ENCODE results near the gene TMEM266.

TMEM266 gene

DNA sequence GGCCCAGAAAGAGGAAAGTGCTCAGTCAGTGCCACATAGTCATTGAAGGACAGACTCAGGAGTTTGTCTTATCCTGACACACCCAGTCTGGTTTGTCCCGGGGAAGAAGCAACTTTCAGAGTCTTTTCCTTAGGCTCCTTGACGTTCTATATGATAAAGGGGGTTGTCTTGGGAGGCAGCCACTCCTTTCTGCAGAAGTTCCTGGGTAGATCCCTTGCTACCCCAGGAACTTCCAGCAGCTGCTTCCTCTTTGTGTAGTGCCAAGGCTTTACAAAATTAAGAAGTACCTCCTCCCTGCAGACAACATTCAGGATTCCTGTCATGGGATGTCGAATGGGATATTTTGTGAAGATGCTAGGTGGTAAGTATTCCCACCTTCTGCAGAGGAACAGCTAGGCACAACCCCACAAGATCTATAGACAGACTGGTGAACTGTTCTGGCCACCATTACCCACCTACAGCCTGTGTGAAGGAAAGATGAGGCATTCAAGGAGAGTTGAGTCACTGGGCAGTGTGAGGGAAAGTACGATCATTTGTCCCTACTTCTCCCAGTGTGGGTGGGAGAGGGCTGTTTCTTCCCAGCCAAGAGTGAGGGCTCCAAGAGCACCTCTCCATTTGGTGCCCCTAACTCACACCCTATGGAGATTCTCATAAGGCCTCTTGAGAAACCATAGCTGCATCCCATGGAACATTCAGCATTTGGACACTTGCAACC lies 11.3 kb downstream of the TMEM266 start:
- Histone ChIP-seq H3K36me3 (ENCODE audit: insufficient read depth, low read length) (no peaks in the 10 kb centered on the region), H3K9me3 (ENCODE audit: insufficient read depth, low read depth, low read length) (no peaks in the 10 kb centered on the region), H3K4me3 (ENCODE audit: low read length) (no peak overlapping the region), H3K27me3 (ENCODE audit: insufficient read depth, low read length) (no peaks in the 10 kb centered on the region), H3K9ac (ENCODE audit: low read depth, low read length) (no peak overlapping the region), H3K27ac (ENCODE audit: low read depth, low read length) (no peak overlapping the region), H3K4me1 (ENCODE audit: insufficient read depth, low read length) (no peaks in the 10 kb centered on the region)
- WGBS: 95% methylated on average over 3 of the region's 4 CpGs

DNA sequence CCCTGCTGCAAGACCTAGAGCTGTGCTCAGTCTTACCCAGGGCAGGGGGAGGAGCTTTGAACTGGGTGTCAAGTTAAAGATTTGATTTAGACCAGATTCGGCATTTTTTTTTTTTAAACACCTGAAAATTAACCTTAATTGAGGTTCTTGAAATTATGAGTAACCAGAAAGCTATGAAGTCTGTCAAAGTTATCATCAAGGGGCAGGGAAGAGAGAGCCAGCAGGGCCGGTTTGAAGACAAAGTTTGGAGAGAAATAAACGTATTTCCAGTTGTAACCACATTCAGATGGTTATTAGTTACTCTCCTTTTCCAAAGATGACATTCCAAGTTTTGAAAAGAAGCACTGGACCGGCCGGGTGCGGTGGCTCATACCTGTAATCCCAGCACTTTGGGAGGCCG lies 12.0 kb downstream of the TMEM266 start:
- Histone ChIP-seq H3K36me3 (ENCODE audit: insufficient read depth, low read length) (no peaks in the 10 kb centered on the region), H3K4me1 (ENCODE audit: insufficient read depth, low read length) (no peaks in the 10 kb centered on the region), H3K9ac (ENCODE audit: low read depth, low read length) (no peak overlapping the region), H3K27ac (ENCODE audit: low read depth, low read length) (no peak overlapping the region), H3K9me3 (ENCODE audit: insufficient read depth, low read depth, low read length) (no peaks in the 10 kb centered on the region), H3K4me3 (ENCODE audit: low read length) (no peak overlapping the region), H3K27me3 (ENCODE audit: insufficient read depth, low read length) (no peaks in the 10 kb centered on the region)
- 91% methylated on average over 7 of the region's 7 CpGs for whole genome bisulfite sequencing

DNA sequence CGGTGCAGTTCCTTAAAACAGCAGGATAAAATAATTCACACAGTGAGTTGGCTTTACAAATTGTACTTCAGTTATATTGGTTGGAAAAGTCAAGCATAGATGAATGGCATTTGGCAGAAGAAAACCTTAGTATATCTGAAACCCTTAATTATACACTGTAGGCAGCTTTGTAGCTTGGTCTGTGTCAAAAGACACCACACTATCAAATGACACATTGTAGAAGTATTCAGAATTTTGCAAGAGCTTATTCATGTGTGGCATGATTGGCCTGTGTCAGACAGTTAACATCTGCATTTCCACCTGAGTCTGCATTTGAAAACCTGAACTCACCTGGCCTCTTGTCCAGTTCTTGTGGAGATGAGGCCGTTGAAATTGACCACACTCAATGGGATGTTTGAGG lies 13.8 kb downstream of the TMEM266 start:
- WGBS: 94% methylated on average over 2 of the region's 2 CpGs
- Histone ChIP-seq H3K36me3 (ENCODE audit: insufficient read depth, low read length) (no peaks in the 10 kb centered on the region), H3K9me3 (ENCODE audit: insufficient read depth, low read depth, low read length) (no peaks in the 10 kb centered on the region), H3K27ac (ENCODE audit: low read depth, low read length) (no peak overlapping the region), H3K27me3 (ENCODE audit: insufficient read depth, low read length) (no peaks in the 10 kb centered on the region), H3K4me1 (ENCODE audit: insufficient read depth, low read length) (no peaks in the 10 kb centered on the region), H3K9ac (ENCODE audit: low read depth, low read length) (no peak overlapping the region), H3K4me3 (ENCODE audit: low read length) (no peak overlapping the region)

DNA sequence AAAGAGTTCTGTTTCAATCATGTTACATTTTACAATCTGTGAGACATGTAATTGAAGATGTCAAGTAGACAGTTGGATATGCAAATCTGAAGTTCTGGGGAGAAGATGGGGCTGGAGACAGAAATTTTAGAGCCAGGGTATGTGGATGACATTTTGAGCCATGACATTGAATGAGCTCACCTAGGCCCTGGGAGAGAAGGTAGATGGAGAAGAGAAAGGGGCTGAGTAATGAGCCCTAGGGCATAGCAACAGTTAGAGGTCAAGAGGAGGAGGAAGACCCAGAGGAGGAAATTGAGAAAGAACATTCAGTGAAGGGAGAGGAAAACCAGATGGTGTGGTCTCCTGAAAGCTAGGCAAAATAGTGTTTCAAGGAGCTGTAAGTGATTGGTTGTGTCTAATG lies 15.3 kb downstream of the TMEM266 start:
- H3K36me3 ChIP-seq (ENCODE audit: insufficient read depth, low read length): no peaks in the 10 kb centered on the region

DNA sequence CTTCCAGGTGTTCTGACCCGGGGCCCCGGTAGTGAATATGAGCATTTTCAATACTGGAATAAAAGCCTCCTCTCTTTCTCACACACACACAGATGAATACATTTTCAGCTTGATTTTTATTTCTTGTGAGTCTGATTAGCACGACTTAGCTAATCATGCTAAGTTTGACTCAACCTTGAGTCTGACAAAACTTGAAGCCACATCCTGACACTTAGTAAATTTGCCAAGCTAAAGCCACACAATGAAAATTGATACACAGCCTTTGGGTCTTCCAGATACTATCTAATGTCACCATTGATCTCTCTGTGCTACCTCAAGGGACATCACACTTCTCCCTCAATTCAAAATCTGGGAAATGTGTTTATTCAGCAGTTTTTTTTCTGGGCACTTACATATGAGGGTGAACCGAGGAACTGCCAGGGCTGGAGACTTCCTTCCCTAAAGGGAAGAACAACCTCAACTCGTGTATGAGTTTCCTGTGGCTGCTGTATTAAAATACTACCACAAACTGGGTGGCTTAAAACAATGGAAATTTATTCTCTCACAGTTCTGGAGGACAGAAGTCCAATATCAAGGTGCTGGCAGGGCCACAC lies 18.6 kb downstream of the TMEM266 start:
- 96% methylated on average over 5 of the region's 5 CpGs for WGBS

More for the DNA sequence above, 15.3 kb downstream of the TMEM266 start:
- Histone ChIP-seq H3K9me3 (ENCODE audit: insufficient read depth, low read depth, low read length) (no peaks in the 10 kb centered on the region), H3K27ac (ENCODE audit: low read depth, low read length) (no peak overlapping the region), H3K27me3 (ENCODE audit: insufficient read depth, low read length) (no peaks in the 10 kb centered on the region), H3K9ac (ENCODE audit: low read depth, low read length) (no peak overlapping the region), H3K4me1 (ENCODE audit: insufficient read depth, low read length) (no peaks in the 10 kb centered on the region), H3K4me3 (ENCODE audit: low read length) (no peak overlapping the region)

DNA sequence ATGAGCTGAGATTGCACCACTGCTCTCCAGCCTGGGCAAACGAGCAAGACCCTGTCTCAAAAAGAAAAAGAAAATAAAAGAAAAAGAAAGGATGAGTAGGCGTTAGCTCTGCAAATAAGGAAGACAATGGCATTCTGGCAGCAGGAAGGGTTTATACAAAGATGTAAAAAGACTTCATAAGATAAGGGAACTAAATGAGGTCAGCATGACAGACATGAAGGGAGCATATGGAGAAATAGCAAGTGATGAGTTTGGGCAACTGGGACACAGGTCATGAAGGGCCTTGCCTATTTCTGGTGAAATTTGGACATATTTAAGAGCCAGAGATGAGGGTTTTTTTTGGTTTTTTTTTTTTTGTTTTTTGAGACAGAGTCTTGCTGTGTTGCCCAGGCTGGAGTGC lies 24.5 kb downstream of the TMEM266 start:
- no peaks in the 10 kb centered on the region for H3K4me1 ChIP-seq (ENCODE audit: insufficient read depth, low read length)
- no peaks in the 10 kb centered on the region for H3K27me3 ChIP-seq (ENCODE audit: insufficient read depth, low read length)
- H3K9me3 ChIP-seq (ENCODE audit: insufficient read depth, low read depth, low read length): no peaks in the 10 kb centered on the region
- H3K36me3 ChIP-seq (ENCODE audit: insufficient read depth, low read length): no peaks in the 10 kb centered on the region
- no peak overlapping the region for H3K9ac ChIP-seq (ENCODE audit: low read depth, low read length)
- no peak overlapping the region for H3K4me3 ChIP-seq (ENCODE audit: low read length)
- 91% methylated on average over 2 of the region's 2 CpGs for WGBS
- no peak overlapping the region for H3K27ac ChIP-seq (ENCODE audit: low read depth, low read length)

More for the DNA sequence above, 18.6 kb downstream of the TMEM266 start:
- H3K4me3 ChIP-seq (ENCODE audit: low read length): no peak overlapping the region
- H3K27ac ChIP-seq (ENCODE audit: low read depth, low read length): no peak overlapping the region
- no peak overlapping the region for H3K9ac ChIP-seq (ENCODE audit: low read depth, low read length)
- H3K9me3 ChIP-seq (ENCODE audit: insufficient read depth, low read depth, low read length): no peaks in the 10 kb centered on the region
- no peaks in the 10 kb centered on the region for H3K36me3 ChIP-seq (ENCODE audit: insufficient read depth, low read length)
- no peaks in the 10 kb centered on the region for H3K27me3 ChIP-seq (ENCODE audit: insufficient read depth, low read length)
- H3K4me1 ChIP-seq (ENCODE audit: insufficient read depth, low read length): no peaks in the 10 kb centered on the region

DNA sequence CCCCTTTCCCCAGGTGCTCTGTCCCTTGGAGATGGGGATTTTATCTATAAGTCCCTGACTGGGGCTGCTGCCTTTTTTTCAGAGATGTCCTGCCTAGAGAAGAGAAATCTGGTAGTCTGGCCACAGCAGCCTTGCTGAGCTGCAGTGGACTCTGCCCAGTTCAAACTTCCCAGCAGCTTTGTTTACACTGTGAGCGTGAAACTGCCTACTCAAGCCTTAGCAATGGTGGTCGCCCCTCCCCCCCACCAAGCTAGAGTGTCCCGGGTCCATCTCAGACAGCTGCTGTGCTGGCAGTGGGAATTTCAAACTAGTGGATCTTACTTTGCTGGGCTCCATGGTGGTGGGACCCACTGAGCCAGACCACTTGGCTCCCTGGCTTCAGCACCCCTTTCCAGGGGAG lies 38.9 kb downstream of the TMEM266 start:
- 39% methylated on average over 3 of the region's 3 CpGs for WGBS
- H3K36me3 ChIP-seq (ENCODE audit: insufficient read depth, low read length): no peaks in the 10 kb centered on the region
- H3K4me1 ChIP-seq (ENCODE audit: insufficient read depth, low read length): 0 out of 2 replicates have a peak, but pooled peaks cover 4% of the 10 kb centered on the region
- no peaks in the 10 kb centered on the region for H3K9me3 ChIP-seq (ENCODE audit: insufficient read depth, low read depth, low read length)
- H3K27me3 ChIP-seq (ENCODE audit: insufficient read depth, low read length): no peaks in the 10 kb centered on the region
- H3K9ac ChIP-seq (ENCODE audit: low read depth, low read length): no peak overlapping the region
- H3K27ac ChIP-seq (ENCODE audit: low read depth, low read length): no peak overlapping the region
- H3K4me3 ChIP-seq (ENCODE audit: low read length): no peak overlapping the region

DNA sequence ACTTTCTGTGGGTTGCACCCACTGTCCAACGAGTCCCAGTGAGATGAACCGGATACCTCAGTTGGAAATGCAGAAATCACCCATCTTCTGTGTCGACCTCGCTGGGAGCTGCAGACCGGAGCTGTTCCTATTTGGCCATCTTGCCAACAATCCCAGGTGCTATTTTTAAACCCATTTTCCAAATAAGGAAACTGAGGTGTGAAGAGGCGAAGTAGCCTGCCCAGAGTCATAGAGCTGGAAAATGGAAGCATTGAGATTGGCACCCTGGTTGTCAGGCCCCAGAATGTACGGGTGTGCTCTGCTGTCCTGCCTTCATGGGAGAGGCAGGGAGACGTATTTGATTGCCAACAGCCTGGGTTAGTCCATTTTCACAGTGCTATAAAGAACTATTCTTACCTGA lies 39.6 kb downstream of the TMEM266 start:
- Histone ChIP-seq H3K27ac (ENCODE audit: low read depth, low read length) (no peak overlapping the region), H3K9ac (ENCODE audit: low read depth, low read length) (no peak overlapping the region), H3K27me3 (ENCODE audit: insufficient read depth, low read length) (no peaks in the 10 kb centered on the region), H3K4me1 (ENCODE audit: insufficient read depth, low read length) (0 out of 2 replicates have a peak, but pooled peaks cover 4% of the 10 kb centered on the region), H3K4me3 (ENCODE audit: low read length) (no peak overlapping the region), H3K9me3 (ENCODE audit: insufficient read depth, low read depth, low read length) (no peaks in the 10 kb centered on the region), H3K36me3 (ENCODE audit: insufficient read depth, low read length) (no peaks in the 10 kb centered on the region)
- 95% methylated on average over 8 of the region's 8 CpGs for WGBS

DNA sequence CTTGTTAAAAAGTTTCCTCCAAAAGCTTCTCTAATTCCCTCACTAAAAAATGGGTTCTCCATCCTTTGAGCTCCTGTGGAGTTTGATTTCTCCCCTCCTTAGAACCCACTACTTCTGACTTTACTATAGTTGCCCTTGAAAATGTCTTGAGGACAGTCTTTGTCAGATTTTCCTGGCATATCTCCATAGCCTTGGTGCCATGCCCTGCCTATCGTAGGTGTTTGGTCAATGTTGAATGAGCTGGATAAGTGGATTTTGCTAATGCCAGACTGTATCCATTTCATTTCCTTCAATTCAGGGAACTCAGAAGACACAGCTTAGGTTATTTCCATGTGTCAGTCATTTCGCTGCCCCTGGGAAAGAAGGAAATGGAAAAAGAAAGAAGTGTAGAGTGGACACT lies 40.6 kb downstream of the TMEM266 start:
- Histone ChIP-seq H3K9ac (ENCODE audit: low read depth, low read length) (no peak overlapping the region), H3K27ac (ENCODE audit: low read depth, low read length) (no peak overlapping the region), H3K36me3 (ENCODE audit: insufficient read depth, low read length) (no peaks in the 10 kb centered on the region), H3K27me3 (ENCODE audit: insufficient read depth, low read length) (no peaks in the 10 kb centered on the region), H3K4me1 (ENCODE audit: insufficient read depth, low read length) (0 out of 2 replicates have a peak, but pooled peaks cover 4% of the 10 kb centered on the region), H3K4me3 (ENCODE audit: low read length) (no peak overlapping the region), H3K9me3 (ENCODE audit: insufficient read depth, low read depth, low read length) (no peaks in the 10 kb centered on the region)
- WGBS: 100% methylated on average over 2 of the region's 2 CpGs

DNA sequence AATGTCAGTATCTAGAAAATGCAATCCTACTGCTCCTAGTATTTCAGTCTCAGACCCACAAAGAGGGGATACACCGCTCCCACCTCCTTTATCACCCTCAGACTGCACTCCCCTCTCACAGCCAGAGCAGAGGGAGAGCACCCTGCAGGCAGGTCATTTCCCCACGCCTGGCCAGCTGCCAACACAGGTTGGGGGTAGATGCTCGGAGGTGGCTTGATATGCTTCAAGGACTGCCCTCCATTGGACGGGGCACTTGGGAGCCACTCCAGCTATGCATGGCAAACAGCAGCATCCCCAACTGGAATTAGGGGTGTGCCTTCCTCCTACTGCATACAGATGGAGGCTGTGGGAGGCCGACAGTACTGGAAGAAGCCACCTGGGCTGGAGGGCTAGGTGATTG lies 41.9 kb downstream of the TMEM266 start:
- no peaks in the 10 kb centered on the region for H3K36me3 ChIP-seq (ENCODE audit: insufficient read depth, low read length)
- H3K4me3 ChIP-seq (ENCODE audit: low read length): no peak overlapping the region
- H3K27me3 ChIP-seq (ENCODE audit: insufficient read depth, low read length): no peaks in the 10 kb centered on the region
- H3K27ac ChIP-seq (ENCODE audit: low read depth, low read length): no peak overlapping the region
- no peak overlapping the region for H3K9ac ChIP-seq (ENCODE audit: low read depth, low read length)
- H3K9me3 ChIP-seq (ENCODE audit: insufficient read depth, low read depth, low read length): no peaks in the 10 kb centered on the region
- 0 out of 2 replicates have a peak, but pooled peaks cover 4% of the 10 kb centered on the region for H3K4me1 ChIP-seq (ENCODE audit: insufficient read depth, low read length)
- WGBS: 87% methylated on average over 5 of the region's 5 CpGs

DNA sequence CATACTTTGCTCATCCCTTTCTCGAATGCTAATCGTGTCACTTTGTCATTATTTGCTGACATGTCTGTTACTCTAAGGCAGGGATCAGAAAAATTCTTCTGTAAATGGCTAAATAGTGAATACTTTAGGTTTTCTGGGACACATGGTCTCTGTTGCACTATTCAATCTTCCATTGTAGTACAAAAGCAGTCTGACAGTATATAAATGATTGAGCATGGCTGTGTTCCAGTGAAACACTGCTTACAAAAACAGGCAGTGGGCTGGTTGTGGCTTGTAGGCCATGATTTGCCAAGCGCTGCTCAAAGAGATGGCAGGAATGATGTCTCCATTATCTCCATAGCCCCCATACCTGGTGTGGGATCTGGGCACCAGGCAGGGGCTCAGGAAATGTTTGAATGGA lies 45.6 kb downstream of the TMEM266 start:
- Histone ChIP-seq H3K27ac (ENCODE audit: low read depth, low read length) (no peak overlapping the region), H3K4me1 (ENCODE audit: insufficient read depth, low read length) (peaks cover 12% of the 10 kb centered on the region), H3K36me3 (ENCODE audit: insufficient read depth, low read length) (no peaks in the 10 kb centered on the region), H3K9ac (ENCODE audit: low read depth, low read length) (no peak overlapping the region), H3K9me3 (ENCODE audit: insufficient read depth, low read depth, low read length) (no peaks in the 10 kb centered on the region), H3K4me3 (ENCODE audit: low read length) (no peak overlapping the region), H3K27me3 (ENCODE audit: insufficient read depth, low read length) (no peaks in the 10 kb centered on the region)
- WGBS: 92% methylated on average over 3 of the region's 3 CpGs
